HUES6 (cell line): ENCODE measurements around the gene SMYD3.

Source experiments
- H3K27ac ChIP-seq: 2 replicates; pipeline ENCODE4 v1.7.0; 2013; ENCODE audit warnings: low read depth, mild to moderate bottlenecking, low read length, inconsistent platforms
- H3K27me3 ChIP-seq: 2 replicates; pipeline ENCODE4 v1.6.1; 2013; ENCODE audit warnings: low read length; ENCODE audit not compliant: control insufficient read depth, insufficient read depth
- H3K36me3 ChIP-seq: 2 replicates; pipeline ENCODE4 v1.6.1; 2013; ENCODE audit warnings: low read length; ENCODE audit not compliant: control insufficient read depth, insufficient read depth
- H3K4me1 ChIP-seq: 2 replicates; pipeline ENCODE4 v1.6.1; 2013; ENCODE audit warnings: low read length; ENCODE audit not compliant: control insufficient read depth, insufficient read depth
- H3K4me3 ChIP-seq: 2 replicates; pipeline ENCODE4 v1.5.1; 2013; ENCODE audit warnings: low read depth, low read length
- H3K9ac ChIP-seq: one replicate; pipeline ENCODE4 v1.6.1; 2013; ENCODE audit warnings: mild to moderate bottlenecking, low read length
- H3K9me3 ChIP-seq: 2 replicates; pipeline ENCODE4 v1.6.1; 2013; ENCODE audit warnings: low read depth, low read length; ENCODE audit not compliant: control insufficient read depth, insufficient read depth

Gene SMYD3

GRCh38 chr1:246128494-246129069 is 378.5 kb downstream of the SMYD3 start:
- Histone ChIP-seq H3K9ac (no peak overlapping the region), H3K27ac (no peak overlapping the region), H3K9me3 (no peaks in the 10 kb centered on the region), H3K27me3 (no peaks in the 10 kb centered on the region), H3K4me1 (no peaks in the 10 kb centered on the region), H3K36me3 (no peaks in the 10 kb centered on the region), H3K4me3 (no peak overlapping the region)

- no peak overlapping the region for H3K27ac ChIP-seq
- no peaks in the 10 kb centered on the region for H3K36me3 ChIP-seq
- no peaks in the 10 kb centered on the region for H3K4me1 ChIP-seq
- H3K9ac ChIP-seq: no peak overlapping the region
- H3K27me3 ChIP-seq: no peaks in the 10 kb centered on the region
- no peak overlapping the region for H3K4me3 ChIP-seq
- no peaks in the 10 kb centered on the region for H3K9me3 ChIP-seq
Observed at GRCh38 chr1:246126580-246126979, 380.5 kb downstream of the SMYD3 start.

GRCh38 chr1:246122071-246122470 is 385.0 kb downstream of the SMYD3 start:
- Histone ChIP-seq H3K4me1 (no peaks in the 10 kb centered on the region), H3K4me3 (no peak overlapping the region), H3K36me3 (no peaks in the 10 kb centered on the region), H3K27ac (no peak overlapping the region), H3K9ac (no peak overlapping the region), H3K27me3 (no peaks in the 10 kb centered on the region), H3K9me3 (no peaks in the 10 kb centered on the region)

GRCh38 chr1:246121533-246121932 is 385.5 kb downstream of the SMYD3 start:
- H3K36me3 ChIP-seq: no peaks in the 10 kb centered on the region
- no peak overlapping the region for H3K9ac ChIP-seq
- H3K27me3 ChIP-seq: no peaks in the 10 kb centered on the region
- no peaks in the 10 kb centered on the region for H3K4me1 ChIP-seq
- no peaks in the 10 kb centered on the region for H3K9me3 ChIP-seq
- H3K27ac ChIP-seq: no peak overlapping the region
- no peak overlapping the region for H3K4me3 ChIP-seq

GRCh38 chr1:246117066-246117791 is 389.9 kb downstream of the SMYD3 start:
- Histone ChIP-seq H3K4me1 (0 out of 2 replicates have a peak, but pooled peaks cover 3% of the 10 kb centered on the region), H3K36me3 (no peaks in the 10 kb centered on the region), H3K27ac (no peak overlapping the region), H3K27me3 (no peaks in the 10 kb centered on the region), H3K9ac (no peak overlapping the region), H3K9me3 (no peaks in the 10 kb centered on the region), H3K4me3 (no peak overlapping the region)

GRCh38 chr1:246114369-246114768 is 392.7 kb downstream of the SMYD3 start:
- H3K27ac ChIP-seq: no peak overlapping the region
- H3K4me1 ChIP-seq: peaks cover 6% of the 10 kb centered on the region; the same call in 1 of the 2 replicates

GRCh38 chr1:246113555-246114095 is 393.5 kb downstream of the SMYD3 start:
- Histone ChIP-seq H3K9ac (no peak overlapping the region), H3K4me3 (no peak overlapping the region), H3K27me3 (no peaks in the 10 kb centered on the region), H3K9me3 (peaks cover 9% of the 10 kb centered on the region; the same call in 1 of the 2 replicates), H3K27ac (no peak overlapping the region; the same call in 1 of the 2 replicates), H3K4me1 (peaks cover 7% of the 10 kb centered on the region; the same call in 1 of the 2 replicates), H3K36me3 (no peaks in the 10 kb centered on the region)

More at GRCh38 chr1:246114369-246114768, 392.7 kb downstream of the SMYD3 start:
- no peaks in the 10 kb centered on the region for H3K36me3 ChIP-seq
- H3K27me3 ChIP-seq: no peaks in the 10 kb centered on the region
- H3K9me3 ChIP-seq: peaks cover 9% of the 10 kb centered on the region; the same call in 1 of the 2 replicates
- no peak overlapping the region for H3K4me3 ChIP-seq
- H3K9ac ChIP-seq: no peak overlapping the region

GRCh38 chr1:246111570-246111969 is 395.5 kb downstream of the SMYD3 start:
- Histone ChIP-seq H3K9me3 (peaks cover 9% of the 10 kb centered on the region; the same call in 1 of the 2 replicates), H3K27ac (no peak overlapping the region), H3K9ac (no peak overlapping the region)

GRCh38 chr1:246110343-246111219 is 396.5 kb downstream of the SMYD3 start:
- H3K9ac ChIP-seq: no peak overlapping the region
- H3K36me3 ChIP-seq: no peaks in the 10 kb centered on the region
- peaks cover 22% of the 10 kb centered on the region for H3K4me1 ChIP-seq
- H3K27me3 ChIP-seq: no peaks in the 10 kb centered on the region
- no peak overlapping the region for H3K27ac ChIP-seq
- H3K9me3 ChIP-seq: peaks cover 9% of the 10 kb centered on the region; the same call in 1 of the 2 replicates
- H3K4me3 ChIP-seq: no peak overlapping the region

More at GRCh38 chr1:246111570-246111969, 395.5 kb downstream of the SMYD3 start:
- Histone ChIP-seq H3K27me3 (no peaks in the 10 kb centered on the region), H3K4me1 (peaks cover 22% of the 10 kb centered on the region), H3K36me3 (no peaks in the 10 kb centered on the region), H3K4me3 (no peak overlapping the region)

- H3K27me3 ChIP-seq: no peaks in the 10 kb centered on the region
- H3K36me3 ChIP-seq: no peaks in the 10 kb centered on the region
- peaks cover 9% of the 10 kb centered on the region; the same call in 1 of the 2 replicates for H3K9me3 ChIP-seq
- H3K4me3 ChIP-seq: no peak overlapping the region
- H3K9ac ChIP-seq: no peak overlapping the region
- H3K27ac ChIP-seq: no peak overlapping the region
- peaks cover 21% of the 10 kb centered on the region for H3K4me1 ChIP-seq
Observed at GRCh38 chr1:246108278-246108925, 398.7 kb downstream of the SMYD3 start.
